H1 (cell line): ENCODE results near the gene NDP. TPM values are rescaled to one million over a fixed set of nuclear protein-coding genes. Genes with fewer than 3 reads are reported as not detected.

Experiments used
- CTCF ChIA-PET: fragments of 300-600 bp; sonication (Branson Sonifier 250); formaldehyde crosslinking; loops from one replicate; lab custom pipeline; 2021; ENCODE audit not compliant: partially characterized antibody; lab: Charles Lee
- POLR2A ChIA-PET: fragments of 300-600 bp; sonication (Branson Sonifier 250); formaldehyde crosslinking; loops from one replicate; lab custom pipeline; 2021; ENCODE audit warnings: inconsistent platforms; ENCODE audit not compliant: partially characterized antibody; lab: Charles Lee
- DNase-seq, 2 experiments: peaks; one replicate each; pipeline versions ENCODE4 v3.0.0 to v3.0.0-alpha.2; 2010 to 2022; ENCODE audit warnings: low spot score in 2 of 2, low read depth in 1 of 2, mixed read lengths in 1 of 2
- FAIRE-seq: peaks from 2 replicates; lab custom pipeline; 2011; peaks lifted over from hg19 to GRCh38; lab: Jason Lieb, UNC
- H2AFZ ChIP-seq: 2 replicates; pipeline ENCODE4 v1.8.1; 2012; ENCODE audit warnings: low read length, inconsistent platforms
- H2AK5ac ChIP-seq: 2 replicates; pipeline ENCODE4 v1.6.1; 2013; ENCODE audit warnings: low read depth, low read length
- H2BK120ac ChIP-seq: replicated peaks from 2 replicates; pipeline ENCODE3; 2013; ENCODE audit warnings: low read depth, low read length, inconsistent platforms
- H2BK12ac ChIP-seq: 2 replicates; pipeline ENCODE4 v1.6.1; 2013; ENCODE audit warnings: low read depth, low read length
- H2BK15ac ChIP-seq: 2 replicates; pipeline ENCODE4 v1.6.1; 2013; ENCODE audit warnings: low read length
- H2BK20ac ChIP-seq: 2 replicates; pipeline ENCODE4 v1.6.1; 2013; ENCODE audit warnings: low read length
- H2BK5ac ChIP-seq: 2 replicates; pipeline ENCODE4 v1.6.1; 2013; ENCODE audit warnings: low read depth, low read length
- H3K14ac ChIP-seq: 2 replicates; pipeline ENCODE4 v1.6.1; 2013; ENCODE audit warnings: inconsistent platforms; ENCODE audit not compliant: insufficient read length
- H3K18ac ChIP-seq: 2 replicates; pipeline ENCODE4 v1.6.1; 2013; ENCODE audit warnings: low read length; ENCODE audit errors: extremely low read depth
- H3K23ac ChIP-seq: 2 replicates; pipeline ENCODE4 v1.6.1; 2013; ENCODE audit warnings: inconsistent platforms; ENCODE audit not compliant: insufficient read length
- H3K23me2 ChIP-seq: 2 replicates; pipeline ENCODE4 v1.6.1; 2013; ENCODE audit warnings: low read depth, low read length
- H3K27ac ChIP-seq: 2 replicates; pipeline ENCODE4 v1.6.1; 2011; ENCODE audit warnings: low read depth, low read length, inconsistent platforms
- H3K27me3 ChIP-seq, 4 experiments: replicated peaks in 1 of 4; 1 replicate in 1 of 4; 2 replicates in 3 of 4; pipeline versions ENCODE4 v1.6.1 to v1.8.1; 2011 to 2013; ENCODE audit warnings: low read length in 3 of 4, mild to moderate bottlenecking in 3 of 4, inconsistent platforms in 2 of 4, mixed read lengths in 2 of 4, moderate library complexity in 1 of 4; ENCODE audit not compliant: control insufficient read depth in 3 of 4, insufficient read depth in 3 of 4; ENCODE audit errors: extremely low read depth in 1 of 4
- H3K36me3 ChIP-seq, 4 experiments: 2 replicates each; pipeline versions ENCODE4 v1.6.1 to v1.8.1; 2011 to 2013; ENCODE audit warnings: mild to moderate bottlenecking in 4 of 4, low read length in 3 of 4, moderate library complexity in 2 of 4, control low read depth in 1 of 4, inconsistent platforms in 1 of 4; ENCODE audit not compliant: insufficient read depth in 4 of 4, control insufficient read depth in 2 of 4
- H3K4ac ChIP-seq: replicated peaks from 2 replicates; pipeline ENCODE3; 2013; ENCODE audit warnings: low read length, low read depth, mixed read lengths, inconsistent platforms; ENCODE audit not compliant: insufficient read length
- H3K4me1 ChIP-seq, 4 experiments: replicated peaks in 1 of 4; 1 replicate in 1 of 4; 2 replicates in 3 of 4; pipeline versions ENCODE4 v1.6.1 to v1.8.1; 2011 to 2013; ENCODE audit warnings: low read length in 3 of 4, inconsistent platforms in 2 of 4, mixed read lengths in 1 of 4; ENCODE audit not compliant: insufficient read depth in 4 of 4, control insufficient read depth in 3 of 4
- H3K4me2 ChIP-seq, 2 experiments: 2 replicates each; pipeline versions ENCODE4 v1.6.1 to v1.8.1; 2011 to 2013; ENCODE audit warnings: low read depth in 2 of 2, low read length in 2 of 2, control low read depth in 1 of 2, inconsistent platforms in 1 of 2, mild to moderate bottlenecking in 1 of 2; ENCODE audit not compliant: insufficient read depth in 1 of 2
- H3K4me3 ChIP-seq, 4 experiments: fragments of 200-600, 300-600 bp in 1 of 4; sonication (generic), shearing (Covaris generic), sonication (Bioruptor Twin) in 1 of 4; 2 replicates each; pipeline versions ENCODE4 v1.5.1 to v1.8.1; 2011 to 2016; ENCODE audit warnings: low read length in 4 of 4, low read depth in 3 of 4, control low read depth in 2 of 4, inconsistent platforms in 2 of 4, mild to moderate bottlenecking in 2 of 4, mixed read lengths in 1 of 4, moderate library complexity in 1 of 4; ENCODE audit not compliant: insufficient read depth in 2 of 4; ENCODE audit errors: extremely low read depth in 1 of 4
- H3K56ac ChIP-seq: replicated peaks from 2 replicates; pipeline ENCODE3; 2013; ENCODE audit warnings: low read depth, mild to moderate bottlenecking, mixed read lengths, low read length, inconsistent platforms; ENCODE audit not compliant: insufficient read length
- H3K79me1 ChIP-seq: 2 replicates; pipeline ENCODE4 v1.6.1; 2013; ENCODE audit warnings: low read depth, low read length, control low read depth
- H3K79me2 ChIP-seq, 2 experiments: 2 replicates each; pipeline versions ENCODE4 v1.6.1 to v1.8.1; 2012 to 2013; ENCODE audit warnings: low read length in 2 of 2, mild to moderate bottlenecking in 2 of 2, inconsistent platforms in 1 of 2; ENCODE audit not compliant: insufficient read depth in 2 of 2, control insufficient read depth in 1 of 2
- H3K9ac ChIP-seq, 4 experiments: replicated peaks in 1 of 4; 1 replicate in 1 of 4; 2 replicates in 3 of 4; pipeline versions ENCODE4 v1.6.1 to v1.8.1; 2011 to 2013; ENCODE audit warnings: low read depth in 3 of 4, low read length in 3 of 4, control low read depth in 2 of 4, mild to moderate bottlenecking in 2 of 4, moderate library complexity in 2 of 4, inconsistent platforms in 1 of 4; ENCODE audit errors: extremely low read depth in 1 of 4
- H3K9me3 ChIP-seq, 2 experiments: 2 replicates each; pipeline versions ENCODE4 v1.6.1 to v1.8.1; 2012 to 2013; ENCODE audit warnings: mild to moderate bottlenecking in 2 of 2, moderate library complexity in 2 of 2, control low read depth in 1 of 2, inconsistent platforms in 1 of 2, low read depth in 1 of 2, low read length in 1 of 2, mixed read lengths in 1 of 2; ENCODE audit not compliant: insufficient read depth in 2 of 2
- H4K20me1 ChIP-seq, 2 experiments: replicated peaks in 1 of 2; 2 replicates each; pipeline versions ENCODE3 to v1.8.1; 2011 to 2013; ENCODE audit warnings: inconsistent platforms in 2 of 2, low read length in 2 of 2, mild to moderate bottlenecking in 1 of 2; ENCODE audit not compliant: insufficient read depth in 2 of 2, control insufficient read depth in 1 of 2
- H4K5ac ChIP-seq: 2 replicates; pipeline ENCODE4 v1.6.1; 2013; ENCODE audit warnings: low read length, low read depth, mixed read lengths, inconsistent platforms; ENCODE audit not compliant: insufficient read length
- H4K8ac ChIP-seq: 2 replicates; pipeline ENCODE4 v1.8.0; 2013; ENCODE audit warnings: mild to moderate bottlenecking, moderate library complexity, low read length, inconsistent platforms; ENCODE audit not compliant: insufficient read depth; ENCODE audit errors: extremely low read depth
- H4K91ac ChIP-seq: replicated peaks from 2 replicates; pipeline ENCODE3; 2013; ENCODE audit warnings: low read length, mixed read lengths, inconsistent platforms; ENCODE audit not compliant: insufficient read length
- CREB1 ChIP-seq: IDR thresholded peaks from 2 replicates; pipeline ENCODE4 v1.6.1; 2012; ENCODE audit warnings: inconsistent platforms
- GABPA ChIP-seq: IDR thresholded peaks from 2 replicates; pipeline ENCODE4 v1.6.1; 2011; ENCODE audit warnings: mild to moderate bottlenecking, low read length, moderate library complexity, borderline replicate concordance; ENCODE audit not compliant: insufficient read depth
- HDAC6 ChIP-seq: IDR thresholded peaks from one replicate; pipeline ENCODE4 v1.7.1; 2012; ENCODE audit warnings: low read depth, mild to moderate bottlenecking, inconsistent platforms, low read length, moderate library complexity
- RBBP5 ChIP-seq: IDR thresholded peaks from 2 replicates; pipeline ENCODE4 v1.7.1; 2012; ENCODE audit warnings: low read depth, mild to moderate bottlenecking, inconsistent platforms, low read length, moderate library complexity, borderline replicate concordance
- SIRT6 ChIP-seq: IDR thresholded peaks from one replicate; pipeline ENCODE4 v1.7.1; 2012; ENCODE audit warnings: low read length, inconsistent platforms
- TAF7 ChIP-seq: optimal IDR thresholded peaks from 2 replicates; pipeline ENCODE3; 2011; ENCODE audit warnings: low read depth, mild to moderate bottlenecking, inconsistent platforms, low read length, moderate library complexity, borderline replicate concordance
- TCF12 ChIP-seq: IDR thresholded peaks from 2 replicates; pipeline ENCODE4 v1.6.1; 2011; ENCODE audit warnings: low read depth, mild to moderate bottlenecking, low read length
- WGBS, 2 experiments: shearing (Covaris generic) in 1 of 2; methylation state at CpG; one replicate each; pipeline versions ENCODE4 v1.1.6 to v1.1.7; 2013 to 2015; ENCODE audit warnings: low lambda C conversion rate in 2 of 2, mixed read lengths in 2 of 2, inconsistent platforms in 1 of 2, low coverage in 1 of 2, missing lambda C conversion rate in 1 of 2; ENCODE audit not compliant: insufficient replicate concordance in 2 of 2, insufficient coverage in 1 of 2, insufficient read length in 1 of 2; ENCODE audit errors: extremely low coverage in 1 of 2, missing lambda C conversion rate in 1 of 2; 5-methylcytosine and 5-hydroxymethylcytosine counted together
- polyA plus RNA-seq, 7 experiments: library from polyadenylated mRNA; depleted of rRNA in 3 of 7; stranded (reverse) in 5 of 7; unstranded in 2 of 7; fragments of >200 nt in 5 of 7; fragments of 200-250 nt in 2 of 7; gene quantifications; 1 replicate in 5 of 7; 2 replicates in 1 of 7; 4 replicates in 1 of 7; pipeline versions ENCODE4 v1.2.1 to v1.2.3, GENCODE V29; 2011 to 2013; ENCODE audit warnings: missing spikeins in 2 of 7, mixed read lengths in 2 of 7
- total RNA-seq: library from RNA; stranded (reverse); fragmentation: NEBNext Ultra II Directional; extraction: Animal tissue kit (Norgen Biotek cat#: 25700); gene quantifications from 2 replicates; pipeline ENCODE4 v1.2.1, GENCODE V29; 2021
- TF ChIP-seq, protein P1 (sequence below): IDR thresholded peaks from 2 replicates; pipeline ENCODE4 v1.6.1; 2011; ENCODE audit warnings: low read length, improper control_type of control experiment

Gene NDP
- total and polyA plus RNA-seq, 2 of the 8 experiments (the other 6 are each of a cell fraction or from before 2014, with no cell fraction given), result 0.26 to 0.82 TPM

DNA sequence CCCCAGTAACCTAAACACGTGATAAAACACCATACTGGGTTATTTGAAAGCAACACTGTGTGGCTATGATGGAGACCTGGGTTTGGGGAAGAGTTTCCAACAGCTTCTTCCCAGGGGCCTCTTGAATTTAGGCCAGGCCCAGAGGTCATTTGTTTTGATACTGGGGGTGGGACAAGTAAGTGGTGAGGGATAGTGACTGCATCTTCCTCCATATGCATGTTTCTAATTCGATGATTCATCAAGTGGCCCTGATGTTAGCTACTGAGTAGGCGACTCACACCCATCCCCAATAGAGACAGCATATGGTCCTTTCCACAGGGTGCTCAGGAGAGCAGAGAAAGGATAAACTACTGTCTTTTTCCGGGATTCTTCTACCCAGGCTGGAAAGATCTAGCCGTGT lies 2.7 kb downstream of the NDP start:
- H3K79me2 ChIP-seq, result no peaks in the 10 kb centered on the region
- H3K79me1 ChIP-seq, result no peaks in the 10 kb centered on the region
- ChIA-PET POLR2A (no interaction called here), CTCF (interaction anchor here (1.0 to 3.0 kb wide), 2 partner anchors 8 to 55 kb away, joined by 4 to 15 read pairs; no protein-coding TSS in a partner anchor)
- no peak overlapping the region for H2BK5ac ChIP-seq
- H2AK5ac ChIP-seq, result no peak overlapping the region
- H3K4ac ChIP-seq, result no peak overlapping the region
- no peak overlapping the region for H4K91ac ChIP-seq
- H4K20me1 ChIP-seq, result no peaks in the 10 kb centered on the region
- H2BK120ac ChIP-seq, result no peak overlapping the region
- no peak overlapping the region for H2BK20ac ChIP-seq
- no peak overlapping the region for H4K8ac ChIP-seq
- no peak overlapping the region for H2BK12ac ChIP-seq
- 84% methylated on average over 5 of the region's 5 CpGs; no CpG with 5 or more reads in 1 of the 2 experiments for WGBS, 2 experiments
- peaks cover 0 to 7% (median 1%) of the 10 kb centered on the region in 4 experiments; a peak in 3 of 7 replicates for H3K4me1 ChIP-seq
- no peak overlapping the region for H3K23ac ChIP-seq
- H3K4me2 ChIP-seq, result no peak overlapping the region
- H3K14ac ChIP-seq, result no peak overlapping the region
- H3K18ac ChIP-seq, result no peak overlapping the region
- H3K23me2 ChIP-seq, result no peaks in the 10 kb centered on the region
- H2BK15ac ChIP-seq, result no peak overlapping the region
- H3K27ac ChIP-seq, result no peak overlapping the region
- H3K9me3 ChIP-seq, result no peaks in the 10 kb centered on the region
- TF ChIP-seq GABPA (no peak), CREB1 (no peak), SIRT6 (no peak), TAF7 (no peak), RBBP5 (no peak), TCF12 (no peak), HDAC6 (no peak)
- TF ChIP-seq, protein P1, sequence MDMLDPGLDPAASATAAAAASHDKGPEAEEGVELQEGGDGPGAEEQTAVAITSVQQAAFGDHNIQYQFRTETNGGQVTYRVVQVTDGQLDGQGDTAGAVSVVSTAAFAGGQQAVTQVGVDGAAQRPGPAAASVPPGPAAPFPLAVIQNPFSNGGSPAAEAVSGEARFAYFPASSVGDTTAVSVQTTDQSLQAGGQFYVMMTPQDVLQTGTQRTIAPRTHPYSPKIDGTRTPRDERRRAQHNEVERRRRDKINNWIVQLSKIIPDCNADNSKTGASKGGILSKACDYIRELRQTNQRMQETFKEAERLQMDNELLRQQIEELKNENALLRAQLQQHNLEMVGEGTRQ, result no peak
- H3K56ac ChIP-seq, result no peak overlapping the region
- H3K9ac ChIP-seq, result no peak overlapping the region
- FAIRE-seq (no peak), DNase-seq (no peak)
- no peak overlapping the region for H2AFZ ChIP-seq
- peaks cover 0 to 12% (median 1%) of the 10 kb centered on the region in 4 experiments; a peak in 2 of 7 replicates for H3K27me3 ChIP-seq
- no peak overlapping the region for H4K5ac ChIP-seq
- no peak overlapping the region for H3K4me3 ChIP-seq
- no peaks in the 10 kb centered on the region for H3K36me3 ChIP-seq
